ENCODE results near the gene P3R3URF.

GRCh38 chr1:46150085-46150484 lies 26.2 kb downstream of the P3R3URF start:
- TF ChIP-seq POLR2A (IDR thresholded peaks at IDR 0.05; ENCODE audit: low read length) (no peak), GATA1 (IDR thresholded peaks at IDR 0.05; ENCODE audit: low read depth, low read length) (no peak)

Measured in erythroblast (primary cell).